Dermis blood vessel endothelial cell (primary cell): ENCODE data around the gene MILR1. TPM values are rescaled to one million over a fixed set of nuclear protein-coding genes. Genes with fewer than 3 reads are reported as not detected.
"Not testable (repeated sequence)": the region's sequence is repeated elsewhere in the genome, so short reads cannot be mapped to it uniquely, and the experiment has no call there.

ENCODE experiments used
- DNase-seq: peaks from one replicate; pipeline ENCODE4 v3.0.0; 2010
- total RNA-seq: library from RNA; depleted of rRNA; stranded (reverse); fragments of >200 nt; gene quantifications from 2 replicates; pipeline ENCODE4 v1.2.3, GENCODE V29; 2014

Gene MILR1
- total RNA-seq, 1 donor from 2014 or later, result 3.2 TPM

- DNase-seq, result no peak
Observed at GRCh38 chr17:64477849-64478248, 28.9 kb downstream of the MILR1 start.

GRCh38 chr17:64480951-64481350 lies 32.0 kb downstream of the MILR1 start:
- no peak for DNase-seq

- no peak for DNase-seq
Observed at GRCh38 chr17:64484380-64484779, 35.5 kb downstream of the MILR1 start.

GRCh38 chr17:64488301-64488700 lies 39.4 kb downstream of the MILR1 start:
- DNase-seq, result no peak

GRCh38 chr17:64491034-64491860 lies 42.3 kb downstream of the MILR1 start:
- DNase-seq, result peak; percentile 82

GRCh38 chr17:64491994-64492393 lies 43.1 kb downstream of the MILR1 start:
- no peak for DNase-seq

GRCh38 chr17:64492481-64493109 lies 43.7 kb downstream of the MILR1 start:
- peak; percentile 65 for DNase-seq

- no peak for DNase-seq
Observed at GRCh38 chr17:64494121-64494520, 45.2 kb downstream of the MILR1 start.

- not testable (repeated sequence) for DNase-seq
Observed at GRCh38 chr17:64495300-64495699, 46.4 kb downstream of the MILR1 start.

GRCh38 chr17:64496348-64496785 lies 47.5 kb downstream of the MILR1 start:
- DNase-seq, result no peak

- peak; percentile 95 for DNase-seq
Observed at GRCh38 chr17:64496786-64497564, 48.1 kb downstream of the MILR1 start, which contains the start of gene POLG2. POLG2 (minus strand) TSS chr17:64497054; CDS start chr17:64496968, 86 bp downstream.

GRCh38 chr17:64497565-64498035 lies 48.7 kb downstream of the MILR1 start:
- no peak for DNase-seq

- DNase-seq, result peak; percentile 11
Observed at GRCh38 chr17:64498308-64499203, 49.6 kb downstream of the MILR1 start.

GRCh38 chr17:64499805-64500486 lies 51.0 kb downstream of the MILR1 start:
- peak; percentile 35 for DNase-seq

- DNase-seq, result no peak
Observed at GRCh38 chr17:64500487-64500859, 51.6 kb downstream of the MILR1 start.

GRCh38 chr17:64500862-64501765 lies 52.2 kb downstream of the MILR1 start:
- DNase-seq, result peak; percentile 6

- peak; percentile 5 for DNase-seq
Observed at GRCh38 chr17:64502021-64502420, 53.1 kb downstream of the MILR1 start.

- DNase-seq, result no peak
Observed at GRCh38 chr17:64502809-64503208, 53.9 kb downstream of the MILR1 start.

GRCh38 chr17:64503341-64503740 lies 54.4 kb downstream of the MILR1 start:
- no peak for DNase-seq
